OCI-LY7 (cell line): ENCODE data around the gene BMERB1. TPM values are rescaled to one million over a fixed set of nuclear protein-coding genes. Genes with fewer than 3 reads are reported as not detected.

Source experiments
- BruUV-seq: library from RNA; stranded (reverse); fragments of 400-500 nt; replicated peaks from 2 replicates; lab custom pipeline; 2021; lab: Mats Ljungman, UMichigan
- CTCF ChIA-PET: fragments of 300-600 bp; sonication (Branson Sonifier 250); formaldehyde crosslinking; loops from one replicate; lab custom pipeline; 2022; ENCODE audit warnings: antibody characterized with exemption; ENCODE audit not compliant: unreplicated experiment; lab: Charles Lee
- POLR2A ChIA-PET: fragments of 300-600 bp; sonication (Branson Sonifier 250); formaldehyde crosslinking; loops from one replicate; lab custom pipeline; 2022; ENCODE audit warnings: antibody characterized with exemption; lab: Charles Lee
- DNase-seq: peaks from one replicate; pipeline ENCODE4 v3.0.0-alpha.2; 2015; ENCODE audit warnings: low spot score
- H2AFZ ChIP-seq: fragments of 200-600 bp; sonication (generic), shearing (Covaris generic); 2 replicates; pipeline ENCODE4 v1.6.1; 2014; ENCODE audit warnings: mild to moderate bottlenecking, antibody characterized with exemption, low read length, moderate library complexity
- H3K27ac ChIP-seq: fragments of 200-600 bp; sonication (generic); 2 replicates; pipeline ENCODE4 v1.5.1; 2014; ENCODE audit warnings: mixed run types, low read depth, mild to moderate bottlenecking, moderate library complexity, low read length, inconsistent platforms; ENCODE audit not compliant: poor library complexity, severe bottlenecking
- H3K36me3 ChIP-seq: fragments of 200-600 bp; sonication (generic); 2 replicates; pipeline ENCODE4 v1.6.1; 2014; ENCODE audit warnings: mild to moderate bottlenecking, antibody characterized with exemption, low read length, moderate library complexity, mixed read lengths; ENCODE audit not compliant: insufficient read depth
- H3K4me1 ChIP-seq: fragments of 200-600 bp; sonication (generic); 2 replicates; pipeline ENCODE4 v1.5.1; 2014; ENCODE audit warnings: mild to moderate bottlenecking, low read length; ENCODE audit not compliant: insufficient read depth, poor library complexity, severe bottlenecking
- H3K4me2 ChIP-seq: fragments of 200-600 bp; sonication (generic); 2 replicates; pipeline ENCODE4 v1.6.1; 2014; ENCODE audit warnings: mild to moderate bottlenecking, low read length
- H3K4me3 ChIP-seq: fragments of 200-600 bp; sonication (generic); 2 replicates; pipeline ENCODE4 v1.5.1; 2014; ENCODE audit warnings: mild to moderate bottlenecking, low read depth, low read length; ENCODE audit not compliant: poor library complexity, severe bottlenecking
- H3K79me2 ChIP-seq: fragments of 200-600 bp; sonication (generic); 2 replicates; pipeline ENCODE4 v1.6.1; 2016; ENCODE audit warnings: low read depth, mild to moderate bottlenecking, low read length, moderate library complexity, mixed read lengths; ENCODE audit not compliant: insufficient read depth
- H3K9me2 ChIP-seq: fragments of 200-600 bp; sonication (generic); 2 replicates; pipeline ENCODE4 v1.6.1; 2016; ENCODE audit warnings: mild to moderate bottlenecking, low read length, mixed read lengths; ENCODE audit not compliant: insufficient read depth
- H3K9me3 ChIP-seq: fragments of 200-600 bp; sonication (generic); 2 replicates; pipeline ENCODE4 v1.6.1; 2014; ENCODE audit warnings: mild to moderate bottlenecking, mixed run types, low read length, mixed read lengths
- H4K20me1 ChIP-seq: fragments of 200-600 bp; sonication (generic); 2 replicates; pipeline ENCODE4 v1.6.1; 2014; ENCODE audit warnings: mild to moderate bottlenecking, antibody characterized with exemption, low read length, moderate library complexity, mixed read lengths; ENCODE audit not compliant: insufficient read depth
- CTCF ChIP-seq: fragments of 200-600 bp; sonication (generic); conservative IDR thresholded peaks from 2 replicates; pipeline ENCODE4 v1.5.1; 2014; ENCODE audit warnings: mild to moderate bottlenecking, antibody characterized with exemption, low read length, moderate library complexity, mixed read lengths
- EZH2phosphoT487 ChIP-seq: fragments of 200-600 bp; sonication (generic); IDR thresholded peaks from 2 replicates; pipeline ENCODE4 v1.6.1; 2018; ENCODE audit warnings: low read depth, borderline replicate concordance, mild to moderate bottlenecking, mixed run types, antibody characterized with exemption, low read length, moderate library complexity, mixed read lengths
- intact Hi-C: fragments of 100-400 bp; cut with micrococcal nuclease; formaldehyde crosslinking; loops from one replicate; pipeline ENCODE4 v1.10.0; 2022; ENCODE audit not compliant: unreplicated experiment
- total RNA-seq, 2 experiments: library from RNA; depleted of rRNA in 1 of 2; stranded (reverse); fragments of >200 nt in 1 of 2; shearing (Covaris generic) in 1 of 2; gene quantifications; 2 replicates each; pipeline ENCODE4 v1.2.3, GENCODE V29; 2014 to 2022

The BMERB1 gene
- total RNA-seq, 2 experiments from 2014 or later: not detected

GRCh38 chr16:15597822-15598647 is 163.6 kb downstream of the BMERB1 start:
- no TSS peak for BruUV-seq
- DNase-seq: no peak
- Histone ChIP-seq H3K4me2 (no peak overlapping the region), H3K9me2 (no peaks in the 10 kb centered on the region), H3K79me2 (no peaks in the 10 kb centered on the region), H3K4me3 (no peak overlapping the region), H3K9me3 (no peaks in the 10 kb centered on the region), H3K4me1 (peaks cover 8% of the 10 kb centered on the region), H4K20me1 (no peaks in the 10 kb centered on the region), H3K27ac (no peak overlapping the region), H2AFZ (no peak overlapping the region), H3K36me3 (peaks cover 87% of the 10 kb centered on the region)
- ChIA-PET CTCF (no interaction called here), POLR2A (no interaction called here)
- intact Hi-C loops: no loop called here
- TF ChIP-seq EZH2phosphoT487: no peak

GRCh38 chr16:15598648-15599190 is 164.3 kb downstream of the BMERB1 start:
- no peak for DNase-seq
- Histone ChIP-seq H3K9me3 (no peaks in the 10 kb centered on the region), H2AFZ (no peak overlapping the region), H3K79me2 (no peaks in the 10 kb centered on the region), H3K36me3 (peaks cover 94% of the 10 kb centered on the region), H4K20me1 (no peaks in the 10 kb centered on the region), H3K4me2 (no peak overlapping the region), H3K4me1 (peaks cover 8% of the 10 kb centered on the region), H3K27ac (no peak overlapping the region), H3K9me2 (no peaks in the 10 kb centered on the region), H3K4me3 (no peak overlapping the region)
- no peak for TF ChIP-seq EZH2phosphoT487
- no peak for TF ChIP-seq CTCF
- intact Hi-C loops: no loop called here
- ChIA-PET POLR2A (no interaction called here), CTCF (no interaction called here)
- no TSS peak for BruUV-seq

GRCh38 chr16:15599303-15600070 is 165.1 kb downstream of the BMERB1 start:
- POLR2A ChIA-PET: no interaction called here

More at GRCh38 chr16:15599303-15600070, 165.1 kb downstream of the BMERB1 start:
- Histone ChIP-seq H3K9me3 (no peaks in the 10 kb centered on the region), H3K9me2 (no peaks in the 10 kb centered on the region), H3K36me3 (peaks cover 100% of the 10 kb centered on the region), H3K79me2 (no peaks in the 10 kb centered on the region), H3K4me3 (no peak overlapping the region), H3K4me2 (no peak overlapping the region), H3K27ac (no peak overlapping the region), H2AFZ (no peak overlapping the region), H3K4me1 (peaks cover 7% of the 10 kb centered on the region), H4K20me1 (no peaks in the 10 kb centered on the region)
- CTCF ChIA-PET: no interaction called here
- no peak for DNase-seq
- intact Hi-C loops: no loop called here
- BruUV-seq: no TSS peak
- TF ChIP-seq CTCF (no peak), EZH2phosphoT487 (no peak)
